Esophagus squamous epithelium (tissue), 4 donors: ENCODE data around the gene CXCL8.

Experiments used
- CTCF ChIP-seq, 6 experiments: fragments of 450-650 bp in 4 of 6; fragments of 200-600 bp in 2 of 6; sonication (generic) in 2 of 6; IDR thresholded peaks; one replicate each; pipeline ENCODE4 v1.5.1; 2016 to 2019; ENCODE audit warnings: antibody characterized with exemption in 6 of 6, mild to moderate bottlenecking in 4 of 6, moderate library complexity in 4 of 6
- POLR2A ChIP-seq, 4 donors: fragments of 450-650 bp; IDR thresholded peaks; one replicate each; pipeline ENCODE4 v1.6.1; 2017; ENCODE audit warnings: antibody characterized with exemption in 4 of 4, mild to moderate bottlenecking in 4 of 4, moderate library complexity in 3 of 4

GRCh38 chr4:73743795-73744194 is 3.4 kb downstream of the CXCL8 start:
- no peak for TF ChIP-seq CTCF (IDR thresholded peaks at IDR 0.05)
- TF ChIP-seq POLR2A (IDR thresholded peaks at IDR 0.05): no peak
